Adrenal gland (tissue), 19 donors: ENCODE results near the gene SQOR. TPM values are rescaled to one million over a fixed set of nuclear protein-coding genes. Genes with fewer than 3 reads are reported as not detected.
A peak's percentile ranks its signal among the peaks of the same experiment; 100 is the strongest.

Experiments
- DNase-seq, 7 donors: peaks; one replicate each; pipeline ENCODE4 v3.0.0-alpha.2; 2019 to 2020
- H3K27ac ChIP-seq, 5 donors: fragments of 200-600 bp; sonication (generic) in 4 of 5; 1 replicate in 3 of 5; 2 replicates in 2 of 5; pipeline versions ENCODE4 v1.5.1 to v1.8.0; 2016 to 2020; ENCODE audit warnings: mild to moderate bottlenecking in 1 of 5
- H3K27me3 ChIP-seq: fragments of 200-600 bp; 2 replicates; pipeline ENCODE4 v1.8.0; 2021
- H3K36me3 ChIP-seq, 2 donors: fragments of 200-600 bp; replicated peaks in 1 of 2; 1 replicate in 1 of 2; 2 replicates in 1 of 2; pipeline versions ENCODE4 v1.5.1 to v1.8.0; 2018 to 2022
- H3K4me1 ChIP-seq, 2 donors: fragments of 200-600 bp; replicated peaks in 1 of 2; 1 replicate in 1 of 2; 2 replicates in 1 of 2; pipeline versions ENCODE4 v1.5.1 to v1.8.0; 2018 to 2021
- H3K4me3 ChIP-seq, 4 donors: fragments of 200-600 bp; sonication (generic) in 3 of 4; one replicate each; pipeline ENCODE4 v1.5.1; 2016 to 2018
- H3K9me3 ChIP-seq, 3 donors: fragments of 200-600 bp; sonication (generic) in 1 of 3; replicated peaks in 1 of 3; 1 replicate in 2 of 3; 2 replicates in 1 of 3; pipeline versions ENCODE4 v1.5.1 to v1.8.0; 2016 to 2021
- CTCF ChIP-seq, 6 experiments: fragments of 450-650 bp in 4 of 6; fragments of 200-600 bp in 2 of 6; sonication (generic) in 1 of 6; IDR thresholded peaks; 1 replicate in 5 of 6; 2 replicates in 1 of 6; pipeline versions ENCODE4 v1.5.1 to v1.8.0; 2016 to 2021; ENCODE audit warnings: antibody characterized with exemption in 6 of 6, mild to moderate bottlenecking in 2 of 6, moderate library complexity in 1 of 6
- POLR2A ChIP-seq, 2 donors: fragments of 450-650 bp; IDR thresholded peaks; one replicate each; pipeline ENCODE4 v1.6.1; 2017; ENCODE audit warnings: antibody characterized with exemption in 2 of 2, mild to moderate bottlenecking in 2 of 2, moderate library complexity in 1 of 2
- WGBS, 4 donors: extraction: QIAGEN DNeasy Blood & Tissue Kit in 2 of 4; methylation state at CpG; one replicate each; pipeline versions ENCODE4 v1.1.5 to v1.1.7; 2013 to 2017; 5-methylcytosine and 5-hydroxymethylcytosine counted together
- intact Hi-C, 2 donors: fragments of 100-400 bp; cut with DNase I; formaldehyde crosslinking; loops; one replicate each; pipeline versions ENCODE4 v1.14.1 to v1.15.0; 2022 to 2023
- long read RNA-seq, 10 donors: library from polyadenylated mRNA in 3 of 10; unstranded in 2 of 10; stranded (forward) in 1 of 10; transcript quantifications; one replicate each; pipeline ENCODE4 v2.0.0 and lab custom pipeline, GENCODE V29; 2021 to 2026
- polyA plus RNA-seq, 3 donors: library from polyadenylated mRNA; stranded (reverse); fragments of 200-250 nt in 2 of 3; fragments of 350-450 nt in 1 of 3; fragmentation: Illumina TruSeq in 1 of 3; extraction: RNeasy Lipid Tissue Mini Kit (QIAGEN cat#74804) in 1 of 3; gene quantifications; one replicate each; pipeline ENCODE4 v1.2.3, GENCODE V29; 2013 to 2014
- total RNA-seq, 9 donors: library from RNA; depleted of rRNA in 4 of 9; stranded (reverse); fragments of >200 nt in 4 of 9; fragments of 120-200 nt in 1 of 9; fragmentation: NEBNext Ultra II Directional in 1 of 9; extraction: Animal tissue kit (Norgen Biotek cat#: 25700) in 1 of 9; gene quantifications; one replicate each; pipeline versions ENCODE4 v1.1.0 to v1.2.4, GENCODE V29; 2013 to 2023
- donor health status: healthy with polysubstance abuse.
- donor health status: Bipolar disorder and iron deficiency.
- donor health status: DM: yes; HTN: yes; CAD: no.
- donor health status: DM: no; HTN: no; CAD: no.
- donor health status: DM: no; HTN: no; CAD: no.
- donor health status: DM: yes; HTN: yes; CAD: no.

SQOR gene
- 10 to 100 TPM in 8 of 9 donors, 1 to 10 TPM in 1; 2.9 to 92.7 (median 40.8) TPM for total RNA-seq
- polyA plus RNA-seq = 10 to 100 TPM; 16.6 to 27.2 (median 19.9) TPM
- long read RNA-seq, donor 1 = 0 reads
- long read RNA-seq, donor 2 = 0 reads
- long read RNA-seq, donor 3, partial matches to known transcripts = 0 of 2 reads
- long read RNA-seq, donor 3, other reads (novel, unspliced or antisense) = 0 of 2 reads
- long read RNA-seq, donor 4, transcript SQOR-201 (10 exons, 2,003 nt) = major isoform, 24 of 37 reads
- long read RNA-seq, donor 4, partial matches to known transcripts = 3 of 37 reads
- long read RNA-seq, donor 4, other reads (novel, unspliced or antisense) = 6 of 37 reads
- long read RNA-seq, donor 5, transcript SQOR-201 (10 exons, 2,003 nt) = major isoform, 78 of 88 reads
- long read RNA-seq, donor 5, partial matches to known transcripts = 0 of 88 reads
- long read RNA-seq, donor 5, other reads (novel, unspliced or antisense) = 10 of 88 reads
- long read RNA-seq, donor 6, transcript SQOR-201 (10 exons, 2,003 nt) = major isoform, 17 of 23 reads
- long read RNA-seq, donor 6, partial matches to known transcripts = 2 of 23 reads
- long read RNA-seq, donor 6, other reads (novel, unspliced or antisense) = 3 of 23 reads
- long read RNA-seq, donor 7 = 0 reads
- long read RNA-seq, donor 8, partial matches to known transcripts = 0 of 1 reads
- long read RNA-seq, donor 8, other reads (novel, unspliced or antisense) = 0 of 1 reads
- long read RNA-seq, donor 9 = 0 reads
- long read RNA-seq, donor 10 = 0 reads

GRCh38 chr15:45634432-45635190, at the start of gene SQOR:
SQOR (plus strand) TSS chr15:45635029; CDS start chr15:45658924, 23,895 bp downstream.
- no peaks in the 10 kb centered on the region for H3K9me3 ChIP-seq
- TF ChIP-seq CTCF (IDR thresholded peaks at IDR 0.05) (no peak), POLR2A (IDR thresholded peaks at IDR 0.05) (peak; percentile 63 to 90)
- H3K27ac ChIP-seq = peak within 1 kb of the TSS; percentile 87 to 95 (median 89)
- H3K36me3 ChIP-seq = no peaks in the 10 kb centered on the region
- peak within 1 kb of the TSS; percentile 78 to 93 (median 82) for H3K4me3 ChIP-seq
- peak; percentile 82 to 92 (median 91) for DNase-seq
- no peaks in the 10 kb centered on the region for H3K27me3 ChIP-seq
- WGBS, 4 donors = 2 to 5% (median 3%) methylated on average over 18 to 53 of the region's 53 CpGs
- peaks cover 18 to 34% of the 10 kb centered on the region in 2 donors for H3K4me1 ChIP-seq
- intact Hi-C loops = no loop called here

- no peak for TF ChIP-seq CTCF (IDR thresholded peaks at IDR 0.05)
- no peak for TF ChIP-seq POLR2A (IDR thresholded peaks at IDR 0.05)
- H3K4me1 ChIP-seq = peaks cover 19 to 41% of the 10 kb centered on the region in 2 donors
- H3K4me3 ChIP-seq = no peak overlapping the region
- intact Hi-C loops = no loop called here
- no peaks in the 10 kb centered on the region for H3K27me3 ChIP-seq
- 70 to 79% (median 71%) methylated on average over 6 to 7 of the region's 7 CpGs for WGBS, 4 donors
- no peaks in the 10 kb centered on the region for H3K9me3 ChIP-seq
- H3K27ac ChIP-seq = no peak overlapping the region
- no peak for DNase-seq
- no peaks in the 10 kb centered on the region for H3K36me3 ChIP-seq
Measured at GRCh38 chr15:45585069-45585791, 49.6 kb upstream of the SQOR start.

- 76 to 85% (median 83%) methylated on average over 3 of the region's 3 CpGs for WGBS, 4 donors
- intact Hi-C loops = no loop called here
- Histone ChIP-seq H3K27ac (peak overlapping the region; percentile 92 to 99 (median 97)), H3K27me3 (no peaks in the 10 kb centered on the region), H3K4me1 (peaks cover 19 to 45% of the 10 kb centered on the region in 2 donors), H3K36me3 (no peaks in the 10 kb centered on the region), H3K4me3 (peak overlapping the region in 3 of 4 donors; percentile 52 to 83 (median 66)), H3K9me3 (no peaks in the 10 kb centered on the region)
- TF ChIP-seq CTCF (IDR thresholded peaks at IDR 0.05) (no peak), POLR2A (IDR thresholded peaks at IDR 0.05) (no peak)
- no peak for DNase-seq
Measured at GRCh38 chr15:45586125-45586524, 48.7 kb upstream of the SQOR start.
